Measurements from ENCODE around the gene SLC51A.
"Not testable (repeated sequence)": the region's sequence is repeated elsewhere in the genome, so short reads cannot be mapped to it uniquely, and the experiment has no call there.

The SLC51A gene

DNA sequence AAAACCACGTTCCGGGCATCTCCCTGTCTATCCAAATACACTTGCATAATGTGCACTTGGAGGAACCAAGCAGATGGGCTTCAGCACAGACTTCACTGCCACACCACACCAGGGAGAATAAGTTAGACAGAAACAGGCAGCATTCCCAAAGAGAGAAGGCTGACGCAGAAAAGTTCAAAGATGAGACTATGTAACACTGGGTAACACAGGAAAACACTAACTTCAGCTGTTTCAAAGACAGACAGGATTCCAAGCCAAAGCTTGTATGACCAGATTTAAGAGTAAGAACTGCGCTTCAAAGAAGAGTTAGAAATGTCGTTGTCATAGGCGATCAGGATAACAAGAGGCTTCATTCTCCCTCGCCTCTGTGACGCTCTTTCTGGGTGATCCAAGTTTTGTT lies 19.9 kb downstream of the SLC51A start:
- peak; percentile 47 for DNase-seq (ENCODE audit: low read depth)
- H3K4me3 ChIP-seq (ENCODE audit: low read length), result no peak overlapping the region
- TF ChIP-seq, protein P1, sequence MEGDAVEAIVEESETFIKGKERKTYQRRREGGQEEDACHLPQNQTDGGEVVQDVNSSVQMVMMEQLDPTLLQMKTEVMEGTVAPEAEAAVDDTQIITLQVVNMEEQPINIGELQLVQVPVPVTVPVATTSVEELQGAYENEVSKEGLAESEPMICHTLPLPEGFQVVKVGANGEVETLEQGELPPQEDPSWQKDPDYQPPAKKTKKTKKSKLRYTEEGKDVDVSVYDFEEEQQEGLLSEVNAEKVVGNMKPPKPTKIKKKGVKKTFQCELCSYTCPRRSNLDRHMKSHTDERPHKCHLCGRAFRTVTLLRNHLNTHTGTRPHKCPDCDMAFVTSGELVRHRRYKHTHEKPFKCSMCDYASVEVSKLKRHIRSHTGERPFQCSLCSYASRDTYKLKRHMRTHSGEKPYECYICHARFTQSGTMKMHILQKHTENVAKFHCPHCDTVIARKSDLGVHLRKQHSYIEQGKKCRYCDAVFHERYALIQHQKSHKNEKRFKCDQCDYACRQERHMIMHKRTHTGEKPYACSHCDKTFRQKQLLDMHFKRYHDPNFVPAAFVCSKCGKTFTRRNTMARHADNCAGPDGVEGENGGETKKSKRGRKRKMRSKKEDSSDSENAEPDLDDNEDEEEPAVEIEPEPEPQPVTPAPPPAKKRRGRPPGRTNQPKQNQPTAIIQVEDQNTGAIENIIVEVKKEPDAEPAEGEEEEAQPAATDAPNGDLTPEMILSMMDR (conservative IDR thresholded peaks at IDR 0.05; ENCODE audit: low read length), result no peak

DNA sequence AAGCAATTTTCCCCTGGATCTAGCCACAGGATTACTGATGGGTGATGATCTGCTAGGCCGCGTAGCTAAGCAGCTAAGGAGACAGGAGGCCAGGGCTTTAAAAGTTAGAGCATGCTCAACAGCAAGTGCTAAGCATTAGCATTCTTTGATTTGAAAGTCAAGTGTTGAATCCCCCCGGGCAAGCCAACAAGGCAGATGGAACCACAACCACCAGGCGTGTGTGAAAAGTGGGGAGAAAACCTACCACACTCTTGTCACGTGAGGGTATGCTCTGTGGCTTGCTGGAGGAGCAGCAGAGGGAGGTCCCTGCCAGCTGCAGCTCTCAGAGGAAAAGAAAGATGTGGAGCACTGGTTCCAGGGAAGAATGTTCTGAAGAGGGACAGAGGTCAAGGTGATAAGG lies 20.9 kb downstream of the SLC51A start:
- H3K4me3 ChIP-seq (ENCODE audit: low read length), result no peak overlapping the region
- TF ChIP-seq, protein P1 (conservative IDR thresholded peaks at IDR 0.05; ENCODE audit: low read length), result no peak
- no peak for DNase-seq (ENCODE audit: low read depth)

DNA sequence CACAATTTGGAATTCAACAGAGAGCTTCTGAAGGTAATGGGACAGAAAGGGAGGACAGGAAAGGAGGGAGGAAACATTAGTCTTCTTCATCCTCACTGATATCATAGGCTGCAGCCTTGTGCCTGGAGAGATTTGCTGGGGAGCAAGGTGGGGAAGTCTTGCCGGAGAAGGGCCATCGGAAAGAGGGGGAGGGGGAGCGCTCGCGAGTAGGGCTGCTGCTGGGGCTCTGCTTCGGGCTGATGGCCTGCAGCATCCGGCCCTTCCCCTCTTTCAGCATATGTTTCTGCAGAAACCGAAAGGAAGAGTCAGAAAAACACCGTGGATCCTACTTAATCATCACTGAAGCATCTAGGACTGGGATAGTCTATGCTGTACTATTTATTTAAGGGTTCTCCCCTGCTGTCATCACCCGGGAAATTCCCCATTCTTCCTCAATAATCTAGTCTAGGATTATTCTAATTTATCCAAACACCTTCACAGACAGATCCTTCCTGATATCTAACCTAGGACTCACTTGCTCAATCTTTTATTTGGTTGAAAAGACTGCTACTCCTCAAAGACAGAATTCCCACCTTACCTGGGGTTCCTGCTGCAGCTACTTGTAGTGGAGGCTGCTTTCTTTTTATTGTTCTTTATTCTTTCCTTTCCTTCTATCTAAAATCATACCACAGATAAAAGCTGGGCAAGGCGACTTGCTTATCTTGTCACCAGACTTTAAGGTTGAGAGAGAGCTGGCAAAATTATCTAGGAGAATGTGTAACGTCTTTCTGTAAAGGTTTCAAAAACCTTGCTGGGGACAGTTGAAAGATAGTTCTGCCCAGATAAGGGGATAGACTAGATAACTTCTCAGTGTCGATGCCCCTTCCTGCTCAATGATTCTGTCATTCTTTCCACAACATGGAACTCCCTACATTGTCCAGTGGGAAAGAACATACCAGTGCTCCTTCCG lies 22.6 kb downstream of the SLC51A start:
- DNase-seq (ENCODE audit: low read depth), result no peak
- TF ChIP-seq, protein P1 (conservative IDR thresholded peaks at IDR 0.05; ENCODE audit: low read length), result no peak
- H3K4me3 ChIP-seq (ENCODE audit: low read length), result no peak overlapping the region

DNA sequence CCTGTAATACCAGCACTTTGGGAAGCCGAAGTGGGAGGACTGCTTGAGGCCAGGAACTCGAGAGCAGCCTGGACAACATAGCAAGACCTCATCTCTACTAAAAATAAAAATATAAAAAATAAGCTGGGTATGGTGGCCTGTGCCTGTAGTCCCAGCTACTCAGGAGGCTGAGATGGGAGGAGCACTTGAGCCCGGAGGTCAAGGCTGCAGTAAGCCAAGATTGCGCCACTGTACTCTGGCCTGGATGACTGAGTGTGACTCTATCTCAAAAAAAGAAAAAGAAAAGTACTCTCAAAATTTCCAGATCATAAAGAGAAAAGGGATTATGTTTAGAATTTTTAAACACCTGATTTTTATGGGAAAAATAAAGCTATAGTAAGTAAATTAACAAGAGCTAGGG lies 24.1 kb downstream of the SLC51A start:
- TF ChIP-seq, protein P1 (conservative IDR thresholded peaks at IDR 0.05; ENCODE audit: low read length), result no peak
- DNase-seq (ENCODE audit: low read depth), result no peak

DNA sequence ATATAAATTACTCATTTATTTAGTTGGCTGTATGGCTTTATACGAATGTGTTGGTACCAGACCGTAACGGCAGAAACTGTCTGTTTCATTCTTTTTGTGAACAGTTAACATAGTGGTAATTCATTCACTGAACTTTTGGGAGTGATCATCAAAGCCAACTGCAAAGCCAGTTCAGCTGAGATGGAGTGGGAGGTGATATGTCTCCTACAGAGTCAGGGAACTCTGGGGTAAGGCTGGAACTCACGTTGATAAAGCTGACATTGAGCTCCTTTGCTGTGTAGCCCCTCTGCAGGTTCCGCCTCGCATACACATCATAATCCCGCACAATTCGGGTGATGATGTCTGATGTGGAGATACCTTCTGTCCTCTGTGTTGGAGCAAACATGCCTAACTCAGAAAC lies 25.4 kb downstream of the SLC51A start:
- no peak for DNase-seq (ENCODE audit: low read depth)
- no peak overlapping the region for H3K4me3 ChIP-seq (ENCODE audit: low read length)
- TF ChIP-seq, protein P1 (conservative IDR thresholded peaks at IDR 0.05; ENCODE audit: low read length), result no peak

More for the DNA sequence above, 24.1 kb downstream of the SLC51A start:
- H3K4me3 ChIP-seq (ENCODE audit: low read length), result no peak overlapping the region

DNA sequence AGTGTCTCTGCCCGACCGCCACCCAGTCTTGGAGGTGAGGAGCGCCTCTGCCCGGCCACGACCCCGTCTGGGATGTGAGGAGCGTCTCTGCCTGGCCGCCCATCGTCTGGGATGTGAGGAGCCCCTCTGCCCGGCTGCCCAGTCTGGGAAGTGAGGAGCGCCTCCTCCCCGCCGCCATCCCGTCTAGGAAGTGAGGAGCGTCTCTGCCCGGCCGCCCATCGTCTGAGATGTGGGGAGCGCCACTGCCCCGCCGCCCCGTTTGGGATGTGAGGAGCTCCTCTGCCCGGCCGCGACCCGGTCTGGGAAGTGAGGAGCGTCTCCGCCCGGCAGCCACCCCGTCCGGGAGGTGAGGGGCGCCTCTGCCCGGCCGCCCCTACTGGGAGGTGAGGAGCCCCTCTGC lies 27.8 kb downstream of the SLC51A start:
- not testable (repeated sequence) for H3K4me3 ChIP-seq (ENCODE audit: low read length); DNase-seq (ENCODE audit: low read depth)

DNA sequence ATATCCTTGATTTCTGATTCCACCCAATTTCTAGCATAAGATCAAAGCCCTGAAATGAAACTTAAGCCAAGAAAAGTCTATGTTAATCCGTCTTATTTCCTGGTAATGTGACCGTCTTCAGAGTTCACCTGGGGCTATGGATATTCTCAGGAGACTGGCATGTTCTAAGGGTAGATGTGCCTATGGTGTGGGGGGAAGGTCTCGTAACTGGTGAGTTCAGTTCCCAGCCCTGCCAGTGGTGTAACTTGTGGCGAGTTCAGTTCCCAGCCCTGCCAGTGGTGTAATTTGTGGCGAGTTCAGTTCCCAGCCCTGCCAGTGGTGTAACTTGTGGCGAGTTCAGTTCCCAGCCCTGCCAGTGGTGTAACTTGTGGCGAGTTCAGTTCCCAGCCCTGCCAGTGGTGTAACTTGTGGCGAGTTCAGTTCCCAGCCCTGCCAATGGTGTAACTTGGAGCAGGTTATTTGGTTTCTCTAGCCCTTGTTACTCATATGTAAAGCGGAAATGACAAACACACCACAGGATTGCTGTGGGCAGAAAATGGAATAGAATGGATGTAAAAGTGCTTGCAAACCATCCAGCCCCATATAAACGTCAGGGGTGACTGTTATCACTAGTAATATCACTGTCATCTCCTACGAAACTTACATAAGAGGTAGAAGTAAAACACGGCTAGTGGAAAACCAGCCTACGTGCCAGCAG lies 30.4 kb downstream of the SLC51A start:
- peak; percentile 87 for DNase-seq (ENCODE audit: low read depth)
- TF ChIP-seq, protein P1 (conservative IDR thresholded peaks at IDR 0.05; ENCODE audit: low read length), result no peak
- H3K4me3 ChIP-seq (ENCODE audit: low read length), result no peak overlapping the region

Measured in AG10803 (cell line).